ENCODE results near the gene NAXE.
"Not testable (repeated sequence)": the region's sequence is repeated elsewhere in the genome, so short reads cannot be mapped to it uniquely, and the experiment has no call there.

The NAXE gene

DNA sequence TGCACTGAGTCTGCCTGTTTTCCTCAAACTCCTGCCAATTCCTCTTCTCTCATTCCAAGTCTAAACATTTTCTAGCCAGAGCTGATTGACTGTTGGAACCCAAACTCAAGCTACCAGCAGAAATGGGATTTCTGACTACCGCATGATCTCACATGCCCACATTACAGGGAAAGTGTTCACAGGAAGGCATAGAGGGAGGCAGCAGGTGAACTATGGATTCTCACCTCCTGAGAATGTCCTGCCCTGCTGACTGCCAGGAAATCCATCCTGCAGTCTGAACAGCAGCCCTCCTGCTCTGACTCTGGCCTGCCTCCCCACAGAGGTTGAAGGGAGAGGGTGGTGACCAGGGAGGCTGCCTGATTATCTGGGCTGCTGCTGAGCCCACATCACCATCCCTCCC is 41.7 kb upstream of the NAXE start:
- DNase-seq (ENCODE audit: low read depth), result no peak
- H3K4me3 ChIP-seq (ENCODE audit: low read depth, low read length), result no peak overlapping the region
- TF ChIP-seq CTCF (conservative IDR thresholded peaks at IDR 0.05; ENCODE audit: low read depth, low read length), result no peak

GRCh38 chr1:156550346-156550745 is 41.2 kb upstream of the NAXE start:
- TF ChIP-seq CTCF (conservative IDR thresholded peaks at IDR 0.05; ENCODE audit: low read depth, low read length), result no peak
- DNase-seq (ENCODE audit: low read depth), result no peak
- no peak overlapping the region for H3K4me3 ChIP-seq (ENCODE audit: low read depth, low read length)

- TF ChIP-seq CTCF (conservative IDR thresholded peaks at IDR 0.05; ENCODE audit: low read depth, low read length), result no peak
- H3K4me3 ChIP-seq (ENCODE audit: low read depth, low read length), result no peak overlapping the region
- DNase-seq (ENCODE audit: low read depth), result no peak
Observed at GRCh38 chr1:156551066-156551643, 40.4 kb upstream of the NAXE start.

GRCh38 chr1:156551869-156552268 is 39.7 kb upstream of the NAXE start:
- H3K4me3 ChIP-seq (ENCODE audit: low read depth, low read length), result no peak overlapping the region
- TF ChIP-seq CTCF (conservative IDR thresholded peaks at IDR 0.05; ENCODE audit: low read depth, low read length), result no peak
- DNase-seq (ENCODE audit: low read depth), result no peak

- no peak overlapping the region for H3K4me3 ChIP-seq (ENCODE audit: low read depth, low read length)
- no peak for TF ChIP-seq CTCF (conservative IDR thresholded peaks at IDR 0.05; ENCODE audit: low read depth, low read length)
- DNase-seq (ENCODE audit: low read depth), result no peak
Observed at GRCh38 chr1:156552518-156552917, 39.1 kb upstream of the NAXE start.

DNA sequence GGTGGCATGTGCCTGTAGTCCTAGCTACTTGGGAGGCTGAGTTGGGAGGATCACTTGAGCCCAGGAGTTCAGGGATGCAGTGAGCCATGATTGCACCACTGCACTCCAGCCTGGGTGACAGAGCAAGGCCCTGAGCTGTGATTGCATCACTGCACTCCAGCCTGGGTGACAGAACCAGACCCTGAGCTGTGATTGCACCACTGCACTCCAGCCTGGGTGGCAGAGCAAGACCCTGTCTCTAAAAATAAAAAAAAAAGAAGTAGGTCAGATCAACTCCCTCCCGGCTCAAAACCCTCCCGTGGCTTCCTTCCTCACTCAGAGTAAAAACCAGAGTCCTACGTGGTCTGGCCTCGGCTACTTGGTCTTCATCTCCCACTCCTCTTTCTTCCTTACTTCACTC is 38.6 kb upstream of the NAXE start:
- not testable (repeated sequence) for H3K4me3 ChIP-seq (ENCODE audit: low read depth, low read length); DNase-seq (ENCODE audit: low read depth)

DNA sequence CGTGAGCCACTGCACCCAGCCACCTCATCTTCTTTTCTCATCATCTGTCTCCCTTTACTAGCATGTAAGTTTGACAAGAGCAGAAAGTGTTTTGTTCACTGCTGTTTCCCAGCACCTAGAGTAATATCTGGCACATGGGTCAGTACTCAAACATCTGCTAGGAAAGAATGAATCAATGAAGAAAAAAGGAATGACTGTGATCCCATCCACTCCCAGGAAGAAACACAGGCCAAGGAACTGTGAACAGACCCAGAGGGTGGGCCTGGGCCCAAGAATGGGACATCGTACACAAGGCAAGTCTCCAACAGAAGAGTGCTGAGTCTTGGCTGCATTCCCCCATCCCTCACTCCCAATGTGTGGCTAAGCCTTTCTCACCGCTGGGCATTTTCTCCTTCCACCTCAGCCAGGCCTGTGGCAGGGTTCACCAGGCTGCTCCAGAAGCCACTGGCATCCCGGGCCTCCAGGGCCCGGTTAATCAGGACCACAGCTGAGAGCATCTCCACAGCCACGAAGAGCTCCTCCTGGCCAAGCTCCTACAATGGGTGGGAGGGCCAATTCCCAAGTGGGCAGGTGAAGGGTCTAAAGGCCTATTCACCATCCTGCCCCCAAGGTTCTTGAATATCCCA is 37.6 kb upstream of the NAXE start:
- no peak overlapping the region for H3K4me3 ChIP-seq (ENCODE audit: low read depth, low read length)
- DNase-seq (ENCODE audit: low read depth), result no peak
- no peak for TF ChIP-seq CTCF (conservative IDR thresholded peaks at IDR 0.05; ENCODE audit: low read depth, low read length)

Measured in choroid plexus epithelial cell (primary cell).